SK-N-MC (cell line): ENCODE data around the gene MRC2.

Experiments used
- EZH2 ChIP-seq: fragments of 200-600 bp; sonication (generic); IDR thresholded peaks from one replicate; pipeline ENCODE4 v1.6.1; 2017; ENCODE audit warnings: antibody characterized with exemption
- POLR2AphosphoS5 ChIP-seq: IDR thresholded peaks from 2 replicates; pipeline ENCODE4 v1.6.1; 2012; ENCODE audit warnings: mild to moderate bottlenecking, low read depth, low read length, borderline replicate concordance

GRCh38 chr17:62617894-62618472 lies 9.5 kb upstream of the MRC2 start:
- no peak for TF ChIP-seq POLR2AphosphoS5
- TF ChIP-seq EZH2, result no peak
